NT2/D1 (cell line): Measurements from ENCODE around the gene TYMS.

ENCODE experiments used
- YY1 ChIP-seq: IDR thresholded peaks from 2 replicates; pipeline ENCODE4 v1.6.1; 2011; ENCODE audit not compliant: insufficient read length, insufficient read depth
- ZNF274 ChIP-seq: IDR thresholded peaks from 2 replicates; pipeline ENCODE4 v1.6.1; 2011; ENCODE audit warnings: mild to moderate bottlenecking, low read depth, low read length

DNA sequence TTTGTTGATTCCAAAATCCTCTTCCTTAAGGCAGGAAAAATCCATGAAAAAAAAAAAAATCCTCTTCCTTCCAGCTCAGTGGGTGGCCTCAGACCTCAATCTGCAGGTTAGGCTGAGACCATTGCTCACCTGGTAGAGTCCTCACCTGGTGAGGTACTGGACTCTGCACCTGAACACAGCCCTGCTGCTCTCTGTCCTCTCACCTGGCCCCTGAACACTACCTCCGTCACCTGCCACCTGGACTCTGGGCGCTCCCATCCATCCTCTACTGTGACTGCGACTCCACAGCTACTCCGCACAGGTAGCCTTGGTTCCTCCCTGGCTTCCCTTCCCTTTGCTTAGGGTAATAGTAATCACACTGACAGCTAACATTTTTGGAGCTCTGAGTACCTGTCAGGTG is 22.1 kb downstream of the TYMS start:
- no peak for TF ChIP-seq YY1
- TF ChIP-seq ZNF274, result no peak
